Measurements from ENCODE around the gene PHKG2.
A peak's percentile ranks its signal among the peaks of the same experiment; 100 is the strongest.

Gene PHKG2

GRCh38 chr16:30748634-30749445, 615 bp downstream of the PHKG2 start:
- peak; percentile 20 for DNase-seq (ENCODE audit: low read depth)
- H3K4me3 ChIP-seq (ENCODE audit: low read length), result peak overlapping the region; percentile 84
- TF ChIP-seq, protein P1, sequence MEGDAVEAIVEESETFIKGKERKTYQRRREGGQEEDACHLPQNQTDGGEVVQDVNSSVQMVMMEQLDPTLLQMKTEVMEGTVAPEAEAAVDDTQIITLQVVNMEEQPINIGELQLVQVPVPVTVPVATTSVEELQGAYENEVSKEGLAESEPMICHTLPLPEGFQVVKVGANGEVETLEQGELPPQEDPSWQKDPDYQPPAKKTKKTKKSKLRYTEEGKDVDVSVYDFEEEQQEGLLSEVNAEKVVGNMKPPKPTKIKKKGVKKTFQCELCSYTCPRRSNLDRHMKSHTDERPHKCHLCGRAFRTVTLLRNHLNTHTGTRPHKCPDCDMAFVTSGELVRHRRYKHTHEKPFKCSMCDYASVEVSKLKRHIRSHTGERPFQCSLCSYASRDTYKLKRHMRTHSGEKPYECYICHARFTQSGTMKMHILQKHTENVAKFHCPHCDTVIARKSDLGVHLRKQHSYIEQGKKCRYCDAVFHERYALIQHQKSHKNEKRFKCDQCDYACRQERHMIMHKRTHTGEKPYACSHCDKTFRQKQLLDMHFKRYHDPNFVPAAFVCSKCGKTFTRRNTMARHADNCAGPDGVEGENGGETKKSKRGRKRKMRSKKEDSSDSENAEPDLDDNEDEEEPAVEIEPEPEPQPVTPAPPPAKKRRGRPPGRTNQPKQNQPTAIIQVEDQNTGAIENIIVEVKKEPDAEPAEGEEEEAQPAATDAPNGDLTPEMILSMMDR (conservative IDR thresholded peaks at IDR 0.05; ENCODE audit: low read length), result no peak

GRCh38 chr16:30750201-30750600, 2.0 kb downstream of the PHKG2 start:
- TF ChIP-seq, protein P1 (conservative IDR thresholded peaks at IDR 0.05; ENCODE audit: low read length), result no peak
- DNase-seq (ENCODE audit: low read depth), result no peak
- no peak overlapping the region for H3K4me3 ChIP-seq (ENCODE audit: low read length)

- no peak overlapping the region for H3K4me3 ChIP-seq (ENCODE audit: low read length)
- TF ChIP-seq, protein P1 (conservative IDR thresholded peaks at IDR 0.05; ENCODE audit: low read length), result no peak
- DNase-seq (ENCODE audit: low read depth), result no peak
Observed at GRCh38 chr16:30750876-30751465, 2.7 kb downstream of the PHKG2 start.

GRCh38 chr16:30753596-30753995, 5.4 kb downstream of the PHKG2 start:
- TF ChIP-seq, protein P1 (conservative IDR thresholded peaks at IDR 0.05; ENCODE audit: low read length), result no peak
- no peak for DNase-seq (ENCODE audit: low read depth)
- H3K4me3 ChIP-seq (ENCODE audit: low read length), result no peak overlapping the region

- H3K4me3 ChIP-seq (ENCODE audit: low read length), result no peak overlapping the region
- no peak for DNase-seq (ENCODE audit: low read depth)
- TF ChIP-seq, protein P1 (conservative IDR thresholded peaks at IDR 0.05; ENCODE audit: low read length), result no peak
Observed at GRCh38 chr16:30755955-30756780, 7.9 kb downstream of the PHKG2 start.

DNA sequence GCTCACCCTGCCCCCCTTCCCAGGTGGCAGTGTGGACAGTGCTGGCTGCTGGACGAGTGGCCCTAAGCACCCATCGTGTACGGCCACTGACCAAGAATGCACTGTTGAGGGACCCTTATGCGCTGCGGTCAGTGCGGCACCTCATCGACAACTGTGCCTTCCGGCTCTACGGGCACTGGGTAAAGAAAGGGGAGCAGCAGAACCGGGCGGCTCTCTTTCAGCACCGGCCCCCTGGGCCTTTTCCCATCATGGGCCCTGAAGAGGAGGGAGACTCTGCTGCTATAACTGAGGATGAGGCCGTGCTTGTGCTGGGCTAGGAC, 8.5 kb downstream of the PHKG2 start:
- TF ChIP-seq, protein P1 (conservative IDR thresholded peaks at IDR 0.05; ENCODE audit: low read length), result no peak
- no peak overlapping the region for H3K4me3 ChIP-seq (ENCODE audit: low read length)
- no peak for DNase-seq (ENCODE audit: low read depth)

Data from AG10803 (cell line).